Smooth muscle cell (in vitro differentiated cells): Measurements from ENCODE around the gene TLE1. TPM values are rescaled to one million over a fixed set of nuclear protein-coding genes. Genes with fewer than 3 reads are reported as not detected.
A peak's percentile ranks its signal among the peaks of the same experiment; 100 is the strongest.
"Not testable (repeated sequence)": the region's sequence is repeated elsewhere in the genome, so short reads cannot be mapped to it uniquely, and the experiment has no call there.

ENCODE experiments used
- DNase-seq: peaks from one replicate; lab custom pipeline; 2025; ENCODE audit not compliant: unreplicated experiment; lab: John Stamatoyannopoulos, UW
- H2AFZ ChIP-seq: fragments of 200-600 bp; sonication (generic); 2 replicates; pipeline ENCODE4 v1.6.0; 2016; ENCODE audit warnings: antibody characterized with exemption, low read depth, mild to moderate bottlenecking
- H3F3A ChIP-seq: fragments of 200-600 bp; sonication (generic); 2 replicates; pipeline ENCODE4 v1.6.0; 2017; ENCODE audit warnings: antibody characterized with exemption, low read depth
- H3K27ac ChIP-seq: fragments of 200-600 bp; sonication (generic); 2 replicates; pipeline ENCODE4 v1.5.1; 2016; ENCODE audit warnings: low read depth, mild to moderate bottlenecking
- H3K27me3 ChIP-seq: fragments of 200-600 bp; sonication (generic); 2 replicates; pipeline ENCODE4 v1.6.1; 2016; ENCODE audit warnings: low read depth, mild to moderate bottlenecking
- H3K36me3 ChIP-seq: fragments of 200-600 bp; sonication (generic); 2 replicates; pipeline ENCODE4 v1.5.1; 2016; ENCODE audit warnings: low read depth
- H3K4me1 ChIP-seq: fragments of 200-600 bp; sonication (generic); 2 replicates; pipeline ENCODE4 v1.5.1; 2016; ENCODE audit warnings: low read depth
- H3K4me2 ChIP-seq: fragments of 200-600 bp; sonication (generic); 2 replicates; pipeline ENCODE4 v1.6.0; 2016; ENCODE audit warnings: mild to moderate bottlenecking
- H3K4me3 ChIP-seq: fragments of 200-600 bp; sonication (generic); 2 replicates; pipeline ENCODE4 v1.5.1; 2016; ENCODE audit warnings: mild to moderate bottlenecking
- H3K79me2 ChIP-seq: fragments of 200-600 bp; sonication (generic); 2 replicates; pipeline ENCODE4 v1.6.0; 2016; ENCODE audit warnings: low read depth, mild to moderate bottlenecking
- H3K9ac ChIP-seq: fragments of 200-600 bp; sonication (generic); 2 replicates; pipeline ENCODE4 v1.6.0; 2016; ENCODE audit warnings: low read depth
- H3K9me3 ChIP-seq: fragments of 200-600 bp; sonication (generic); replicated peaks from 2 replicates; pipeline ENCODE4 v1.5.1; 2016; ENCODE audit warnings: low read depth
- H4K20me1 ChIP-seq: fragments of 200-600 bp; sonication (generic); 2 replicates; pipeline ENCODE4 v1.6.0; 2016; ENCODE audit warnings: low read depth
- CTCF ChIP-seq: fragments of 200-600 bp; sonication (generic); IDR thresholded peaks from 2 replicates; pipeline ENCODE4 v1.5.1; 2017; ENCODE audit warnings: borderline replicate concordance, mild to moderate bottlenecking, antibody characterized with exemption; ENCODE audit not compliant: insufficient read depth, poor library complexity, severe bottlenecking
- WGBS: methylation state at CpG from one replicate; pipeline ENCODE4 v1.1.7; 2016; ENCODE audit warnings: low lambda C conversion rate; 5-methylcytosine and 5-hydroxymethylcytosine counted together
- polyA plus RNA-seq: library from polyadenylated mRNA; unstranded; fragments of >200 nt; fragmentation: Nextera tagmentation; extraction: Ambion mirVana; gene quantifications from 2 replicates; pipeline ENCODE4 v1.2.1, GENCODE V29; 2016
- total RNA-seq: library from RNA; depleted of rRNA; stranded (reverse); fragments of >200 nt; gene quantifications from 2 replicates; pipeline ENCODE4 v1.2.3, GENCODE V29; 2014

Gene TLE1
- total and polyA plus RNA-seq, 2 experiments from 2014 or later = 32.5 to 35.2 TPM

DNA sequence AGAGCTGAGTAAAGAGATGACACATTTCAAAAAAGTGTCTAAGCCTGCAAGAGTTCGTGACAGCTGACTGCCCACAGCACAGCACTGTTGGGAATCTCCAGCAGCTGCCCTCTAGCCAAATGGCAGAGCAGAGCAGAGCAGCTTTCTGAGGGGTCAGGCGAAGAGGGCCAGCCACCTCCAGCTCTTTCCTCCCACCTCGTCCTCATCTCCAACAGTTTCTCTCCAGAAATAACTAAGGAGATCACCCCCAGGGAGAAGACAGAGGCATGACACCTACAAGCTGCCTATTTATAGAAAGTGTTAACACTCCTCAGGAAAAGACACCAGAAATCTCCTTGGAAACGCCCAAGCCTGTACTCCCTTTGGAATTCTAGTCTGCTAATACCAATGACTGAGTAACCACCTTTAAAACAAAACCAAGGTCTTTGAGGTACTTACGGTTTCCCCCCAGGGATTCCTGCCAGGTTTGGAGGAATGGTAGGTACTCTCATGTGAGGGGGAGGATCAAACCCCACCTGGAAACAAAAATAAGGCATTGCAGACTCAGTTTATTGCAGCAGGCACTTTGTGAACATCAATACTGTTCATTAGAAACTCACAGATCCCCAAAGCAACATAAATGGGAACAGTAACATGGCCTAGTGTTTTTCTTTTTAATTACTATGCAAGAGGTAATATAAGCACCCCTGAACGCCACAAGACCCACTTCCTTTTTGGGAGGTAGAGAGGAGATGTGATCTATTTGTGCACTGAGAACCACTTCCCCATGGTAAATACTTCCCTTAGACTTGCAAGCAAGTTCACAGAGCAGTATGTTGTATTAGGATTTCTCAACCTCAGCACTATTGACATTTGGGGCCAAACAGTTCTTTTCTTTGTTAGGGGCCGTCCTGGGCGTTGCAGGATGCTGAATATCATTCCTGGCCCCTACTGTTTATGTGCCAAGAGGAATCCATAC is 79.3 kb downstream of the TLE1 start:
- TF ChIP-seq CTCF = no peak
- Histone ChIP-seq H3K79me2 (no peaks in the 10 kb centered on the region), H3K27me3 (no peaks in the 10 kb centered on the region), H4K20me1 (no peaks in the 10 kb centered on the region), H3F3A (peaks cover 5% of the 10 kb centered on the region), H2AFZ (no peak overlapping the region), H3K4me2 (peak overlapping the region; percentile 58), H3K9me3 (no peaks in the 10 kb centered on the region), H3K4me1 (no peaks in the 10 kb centered on the region), H3K9ac (peak overlapping the region; percentile 46), H3K36me3 (no peaks in the 10 kb centered on the region), H3K4me3 (no peak overlapping the region), H3K27ac (peak overlapping the region; percentile 83)
- WGBS = 52% methylated on average over 8 of the region's 8 CpGs
- no peak for DNase-seq

- Histone ChIP-seq H3K27ac (no peak overlapping the region), H3K4me3 (no peak overlapping the region), H3K79me2 (no peaks in the 10 kb centered on the region), H3K27me3 (no peaks in the 10 kb centered on the region), H4K20me1 (no peaks in the 10 kb centered on the region), H3K9me3 (no peaks in the 10 kb centered on the region), H3F3A (peaks cover 5% of the 10 kb centered on the region), H3K36me3 (no peaks in the 10 kb centered on the region), H3K4me1 (no peaks in the 10 kb centered on the region), H3K9ac (no peak overlapping the region), H3K4me2 (no peak overlapping the region), H2AFZ (no peak overlapping the region)
- TF ChIP-seq CTCF = no peak
- DNase-seq = no peak
- WGBS = 91% methylated on average over 4 of the region's 4 CpGs
These were observed 81.1 kb downstream of the TLE1 start for GRCh38 chr9:81608289-81608657.

GRCh38 chr9:81607593-81608288 is 81.6 kb downstream of the TLE1 start:
- no peaks in the 10 kb centered on the region for H3K79me2 ChIP-seq
- H3K27ac ChIP-seq = no peak overlapping the region
- peaks cover 5% of the 10 kb centered on the region for H3F3A ChIP-seq
- H3K4me2 ChIP-seq = no peak overlapping the region
- no peaks in the 10 kb centered on the region for H4K20me1 ChIP-seq
- H3K9me3 ChIP-seq = no peaks in the 10 kb centered on the region
- H3K4me3 ChIP-seq = no peak overlapping the region
- no peak overlapping the region for H3K9ac ChIP-seq
- H2AFZ ChIP-seq = no peak overlapping the region
- no peak for DNase-seq
- TF ChIP-seq CTCF = no peak
- H3K36me3 ChIP-seq = no peaks in the 10 kb centered on the region
- no peaks in the 10 kb centered on the region for H3K27me3 ChIP-seq
- H3K4me1 ChIP-seq = no peaks in the 10 kb centered on the region
- WGBS = 79% methylated on average over 5 of the region's 5 CpGs

- H4K20me1 ChIP-seq, H3K9ac ChIP-seq, H3K27ac ChIP-seq, H3K9me3 ChIP-seq, H3K4me1 ChIP-seq, H3K27me3 ChIP-seq, H2AFZ ChIP-seq, H3K79me2 ChIP-seq, H3K36me3 ChIP-seq, H3F3A ChIP-seq, H3K4me2 ChIP-seq, H3K4me3 ChIP-seq, DNase-seq: not testable (repeated sequence)
These were observed 83.1 kb downstream of the TLE1 start for GRCh38 chr9:81606261-81606660.
